PFSK-1 (cell line): ENCODE results near the gene NUDT22.

Experiments used
- FOXP2 ChIP-seq: optimal IDR thresholded peaks from 2 replicates; pipeline ENCODE3; 2011; ENCODE audit warnings: borderline replicate concordance, control low read depth, inconsistent platforms; ENCODE audit not compliant: insufficient read depth; ENCODE audit errors: extremely low read length, extremely low read depth
- POLR2AphosphoS5 ChIP-seq: IDR thresholded peaks from 2 replicates; pipeline ENCODE4 v1.6.1; 2012; ENCODE audit warnings: low read depth, mild to moderate bottlenecking, control low read depth, low read length, moderate library complexity
- REST ChIP-seq, 2 experiments: IDR thresholded peaks; 2 replicates each; pipeline versions ENCODE4 v1.6.1 to v1.8.0; 2011 to 2012; ENCODE audit warnings: low read depth in 2 of 2, low read length in 2 of 2, control low read depth in 1 of 2, inconsistent platforms in 1 of 2, mild to moderate bottlenecking in 1 of 2, moderate library complexity in 1 of 2; ENCODE audit not compliant: insufficient read depth in 1 of 2
- SIN3A ChIP-seq: IDR thresholded peaks from 2 replicates; pipeline ENCODE4 v1.6.1; 2012; ENCODE audit warnings: mild to moderate bottlenecking, low read length, moderate library complexity, borderline replicate concordance; ENCODE audit not compliant: insufficient read depth
- TAF1 ChIP-seq: IDR thresholded peaks from 2 replicates; pipeline ENCODE4 v1.6.1; 2012; ENCODE audit warnings: low read length, control low read depth, borderline replicate concordance; ENCODE audit not compliant: insufficient read depth

DNA sequence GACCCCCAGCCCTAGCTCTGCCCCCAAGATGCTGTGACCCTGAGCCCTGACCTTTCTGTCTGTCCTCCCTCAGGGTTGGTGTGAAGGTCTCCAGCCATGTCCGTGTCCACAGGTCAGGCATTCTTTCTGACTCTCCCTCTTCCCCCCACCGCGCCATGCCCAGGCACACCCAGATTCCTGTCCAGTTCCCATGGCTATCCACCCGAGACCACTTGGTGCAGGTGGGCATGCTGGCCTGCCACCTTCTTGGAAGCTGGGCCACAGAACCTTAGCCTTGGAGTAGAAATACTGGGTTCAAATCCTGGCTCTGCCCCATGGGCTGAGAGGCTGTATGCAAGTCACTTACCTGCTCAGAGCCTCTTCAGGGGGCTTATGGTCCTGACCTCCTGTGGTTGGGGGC lies 23.0 kb downstream of the NUDT22 start:
- no peak for TF ChIP-seq POLR2AphosphoS5
- TF ChIP-seq REST (IDR thresholded peaks at IDR 0.05; ENCODE audit: insufficient read depth in 1 of 2, low read depth in 2 of 2, low read length in 2 of 2) = no peak
- no peak for TF ChIP-seq SIN3A
- TF ChIP-seq TAF1 = no peak
- TF ChIP-seq FOXP2 = no peak
